Measurements from ENCODE around the gene KRTAP22-2. TPM values are rescaled to one million over a fixed set of nuclear protein-coding genes. Genes with fewer than 3 reads are reported as not detected.

The KRTAP22-2 gene
- total and polyA plus RNA-seq, 2 donors = not detected

DNA sequence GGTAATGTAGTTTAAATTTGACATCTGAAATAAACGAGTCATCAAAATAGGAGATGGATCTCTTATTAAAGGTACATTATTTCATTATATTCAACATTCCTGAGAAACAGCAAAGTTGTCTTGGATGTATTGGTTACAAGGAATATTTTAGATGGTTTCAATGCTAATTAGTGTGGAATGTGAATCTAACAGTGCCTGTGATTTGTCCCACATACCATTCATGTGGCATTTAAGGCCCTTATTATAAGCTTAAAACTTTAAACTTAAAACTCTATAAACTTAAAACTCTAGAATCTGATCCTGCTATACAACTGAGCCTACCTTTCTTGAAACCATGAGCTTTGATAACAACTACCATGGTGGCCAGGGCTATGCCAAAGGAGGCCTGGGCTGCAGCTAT, 10.6 kb upstream of the KRTAP22-2 start, which contains the start of gene KRTAP22-1:
TSS of gene KRTAP22-1 (plus strand) at position 301 of the 400 bp plus-strand sequence.
- no peaks in the 10 kb centered on the region for H3K36me3 ChIP-seq (ENCODE audit: insufficient read depth)
- no peak within 1 kb of the TSS for H3K4me3 ChIP-seq (ENCODE audit: low read depth, low read length)
- no peak for DNase-seq (ENCODE audit: extremely low spot score)
- no peaks in the 10 kb centered on the region for H3K4me1 ChIP-seq (ENCODE audit: insufficient read depth)
- 91% methylated on average over 1 of the region's 1 CpG for WGBS
- no peak within 1 kb of the TSS for H3K27ac ChIP-seq (ENCODE audit: low read depth)

DNA sequence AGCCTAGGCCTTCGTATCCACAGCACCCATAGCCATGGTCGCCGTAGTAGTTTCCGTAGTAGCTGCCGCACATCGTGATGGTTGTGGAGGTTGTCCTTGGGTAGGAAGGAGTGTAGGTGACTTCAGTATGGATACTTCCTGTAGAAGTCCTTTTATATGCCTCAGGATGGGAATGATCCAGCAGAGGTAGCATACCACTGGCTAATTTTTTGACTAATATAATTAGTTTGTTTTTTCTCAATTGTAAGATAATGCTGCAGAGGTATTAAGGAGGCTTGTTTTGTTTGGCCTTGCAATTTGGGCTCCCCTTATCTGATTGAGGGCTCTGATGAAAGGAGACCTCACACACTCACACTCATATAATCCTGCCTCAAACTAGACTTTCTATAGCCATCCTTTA, 8.6 kb upstream of the KRTAP22-2 start, which contains the start of gene KRTAP6-2:
TSS of gene KRTAP6-2 (minus strand) at position 101 of the 400 bp plus-strand sequence. CDS start at position 73, 28 bp downstream.
- Histone ChIP-seq H3K27ac (ENCODE audit: low read depth) (no peak within 1 kb of the TSS), H3K4me1 (ENCODE audit: insufficient read depth) (no peaks in the 10 kb centered on the region), H3K36me3 (ENCODE audit: insufficient read depth) (no peaks in the 10 kb centered on the region), H3K4me3 (ENCODE audit: low read depth, low read length) (no peak within 1 kb of the TSS)
- 96% methylated on average over 6 of the region's 6 CpGs for WGBS
- no peak for DNase-seq (ENCODE audit: extremely low spot score)

DNA sequence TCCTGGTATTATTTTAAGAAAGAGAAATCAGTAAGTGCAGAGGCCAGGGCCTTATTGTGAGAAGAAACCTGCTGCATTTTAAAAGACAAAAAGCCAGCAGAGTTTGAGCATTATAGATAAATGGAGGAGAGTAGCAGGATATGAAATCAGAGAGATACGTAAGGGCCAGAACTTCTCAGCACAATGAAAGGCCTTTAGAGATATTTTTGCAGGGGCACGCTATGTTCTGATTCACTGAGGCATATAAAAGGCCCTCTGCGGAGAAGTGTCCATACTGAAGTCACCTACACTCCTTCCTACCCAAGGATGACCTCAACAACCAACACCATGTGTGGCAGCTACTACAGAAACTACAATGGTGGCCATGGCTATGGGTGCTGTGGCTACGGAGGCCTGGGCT, 1.9 kb upstream of the KRTAP22-2 start, which contains the start of gene KRTAP6-3:
TSS of gene KRTAP6-3 (plus strand) at position 301 of the 400 bp plus-strand sequence. CDS start at position 307, 6 bp downstream.
- no peaks in the 10 kb centered on the region for H3K4me1 ChIP-seq (ENCODE audit: insufficient read depth)
- H3K36me3 ChIP-seq (ENCODE audit: insufficient read depth) = no peaks in the 10 kb centered on the region
- H3K27ac ChIP-seq (ENCODE audit: low read depth) = no peak within 1 kb of the TSS
- WGBS = 93% methylated on average over 4 of the region's 4 CpGs
- H3K4me3 ChIP-seq (ENCODE audit: low read depth, low read length) = no peak within 1 kb of the TSS
- no peak for DNase-seq (ENCODE audit: extremely low spot score)

DNA sequence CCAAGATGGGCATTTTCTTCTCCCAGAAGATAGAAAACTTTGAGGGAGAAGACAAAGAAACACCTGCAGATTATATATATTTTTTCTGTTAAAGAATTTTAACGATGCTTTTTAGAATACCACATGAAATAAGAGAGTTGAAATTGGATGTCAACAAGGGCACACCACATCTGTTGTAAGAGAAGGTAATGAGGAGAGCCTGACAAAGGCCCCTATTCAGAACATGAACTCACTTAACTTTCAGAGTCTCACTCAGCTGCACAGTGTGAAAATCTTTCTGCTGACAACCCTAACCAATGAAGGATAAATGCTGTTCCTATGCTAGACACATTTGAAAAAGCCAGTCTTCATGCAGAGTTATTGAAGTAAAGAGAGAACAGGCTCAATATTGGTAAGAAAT, 7.3 kb downstream of the KRTAP22-2 start:
- Histone ChIP-seq H3K36me3 (ENCODE audit: insufficient read depth) (no peaks in the 10 kb centered on the region), H3K27ac (ENCODE audit: low read depth) (no peak overlapping the region), H3K4me1 (ENCODE audit: insufficient read depth) (no peaks in the 10 kb centered on the region), H3K4me3 (ENCODE audit: low read depth, low read length) (no peak overlapping the region)
- no peak for DNase-seq (ENCODE audit: extremely low spot score)
- WGBS = 83% methylated on average over 1 of the region's 1 CpG

DNA sequence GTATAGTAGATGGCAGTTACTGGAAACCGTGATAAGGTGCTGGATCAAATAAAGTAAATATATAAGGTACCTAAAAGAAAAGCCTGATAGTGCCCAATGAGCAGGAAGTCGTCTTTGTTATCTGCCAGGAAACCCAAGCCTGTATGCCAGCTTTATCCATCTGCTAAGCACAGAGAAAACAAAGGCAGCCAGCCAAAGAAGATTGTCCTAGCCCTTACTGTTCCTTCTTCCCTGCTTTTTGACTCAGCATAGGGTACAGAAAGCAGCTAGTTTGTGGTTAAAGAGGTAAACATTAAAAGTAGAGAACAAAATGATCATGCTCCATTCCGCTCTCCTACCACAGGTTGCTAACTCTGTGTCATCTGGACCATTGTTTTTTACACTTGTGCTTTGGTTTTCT, 10.1 kb downstream of the KRTAP22-2 start:
- Histone ChIP-seq H3K27ac (ENCODE audit: low read depth) (no peak overlapping the region), H3K4me3 (ENCODE audit: low read depth, low read length) (no peak overlapping the region), H3K4me1 (ENCODE audit: insufficient read depth) (no peaks in the 10 kb centered on the region), H3K36me3 (ENCODE audit: insufficient read depth) (no peaks in the 10 kb centered on the region)
- DNase-seq (ENCODE audit: extremely low spot score) = no peak
- WGBS = 59% methylated on average over 3 of the region's 3 CpGs

DNA sequence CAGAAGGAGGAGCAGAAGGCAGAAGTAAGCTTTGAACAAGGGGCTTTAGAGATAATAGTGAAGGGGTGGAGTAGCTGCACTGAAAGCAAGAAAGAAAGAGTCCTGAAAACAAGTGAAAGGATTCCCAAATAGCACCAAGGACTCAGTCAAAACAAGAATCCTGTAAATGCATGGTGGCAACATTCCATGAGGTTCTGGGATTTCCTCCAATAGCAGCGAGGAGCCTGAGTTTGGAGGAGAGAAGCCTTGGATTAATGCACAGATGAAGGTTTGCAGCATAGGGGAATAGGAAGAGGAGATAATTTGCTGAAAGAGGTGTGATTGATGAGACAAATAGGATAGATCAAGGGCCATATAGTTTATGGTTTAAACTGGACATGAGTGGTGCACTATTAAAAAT, 10.9 kb downstream of the KRTAP22-2 start:
- no peaks in the 10 kb centered on the region for H3K36me3 ChIP-seq (ENCODE audit: insufficient read depth)
- H3K4me3 ChIP-seq (ENCODE audit: low read depth, low read length) = no peak overlapping the region
- H3K27ac ChIP-seq (ENCODE audit: low read depth) = no peak overlapping the region
- WGBS = 25% methylated on average over 1 of the region's 1 CpG
- DNase-seq (ENCODE audit: extremely low spot score) = no peak
- no peaks in the 10 kb centered on the region for H3K4me1 ChIP-seq (ENCODE audit: insufficient read depth)

DNA sequence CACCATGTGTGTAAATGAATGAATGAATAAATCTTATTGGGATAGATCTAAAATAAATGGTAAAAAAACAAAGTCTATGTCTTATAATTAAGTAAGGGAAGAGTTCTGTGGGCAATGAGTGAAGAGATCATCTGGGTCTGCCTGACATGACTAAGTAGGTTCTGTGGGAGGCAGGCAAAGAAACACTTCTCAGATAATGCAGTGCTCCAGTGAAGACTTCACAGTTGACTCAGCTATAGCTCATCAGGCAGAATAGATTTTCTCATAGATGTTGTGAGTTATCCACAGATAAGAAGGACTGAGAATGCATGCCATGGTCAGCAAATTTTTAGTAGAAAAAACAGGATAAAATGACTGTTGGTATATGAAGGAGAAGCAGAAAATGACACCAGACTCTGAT, 12.4 kb downstream of the KRTAP22-2 start:
- DNase-seq (ENCODE audit: extremely low spot score) = no peak
- H3K27ac ChIP-seq (ENCODE audit: low read depth) = no peak overlapping the region
- H3K36me3 ChIP-seq (ENCODE audit: insufficient read depth) = no peaks in the 10 kb centered on the region
- no peak overlapping the region for H3K4me3 ChIP-seq (ENCODE audit: low read depth, low read length)
- H3K4me1 ChIP-seq (ENCODE audit: insufficient read depth) = no peaks in the 10 kb centered on the region

DNA sequence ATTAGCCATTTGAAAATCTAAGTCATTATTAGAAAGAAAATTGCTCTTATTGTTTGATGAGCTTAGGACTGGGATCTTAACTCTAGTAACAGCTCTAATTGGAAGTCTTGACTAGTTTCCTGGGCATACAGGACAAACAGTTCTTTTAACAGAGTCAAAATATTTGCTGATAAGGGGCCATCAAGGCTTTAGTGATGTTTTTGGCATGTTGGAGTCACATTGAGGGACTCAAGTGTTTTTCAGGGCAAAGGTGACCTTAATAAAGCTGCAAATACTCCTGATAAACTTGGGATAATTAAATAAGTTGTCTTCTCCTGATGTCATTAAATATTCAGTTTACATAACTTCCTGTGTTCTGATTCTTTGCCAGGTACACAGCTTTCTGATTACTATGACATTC, 22.6 kb downstream of the KRTAP22-2 start:
- H3K4me3 ChIP-seq (ENCODE audit: low read depth, low read length) = no peak overlapping the region
- no peaks in the 10 kb centered on the region for H3K4me1 ChIP-seq (ENCODE audit: insufficient read depth)
- no peak overlapping the region for H3K27ac ChIP-seq (ENCODE audit: low read depth)
- no peaks in the 10 kb centered on the region for H3K36me3 ChIP-seq (ENCODE audit: insufficient read depth)
- DNase-seq (ENCODE audit: extremely low spot score) = no peak

DNA sequence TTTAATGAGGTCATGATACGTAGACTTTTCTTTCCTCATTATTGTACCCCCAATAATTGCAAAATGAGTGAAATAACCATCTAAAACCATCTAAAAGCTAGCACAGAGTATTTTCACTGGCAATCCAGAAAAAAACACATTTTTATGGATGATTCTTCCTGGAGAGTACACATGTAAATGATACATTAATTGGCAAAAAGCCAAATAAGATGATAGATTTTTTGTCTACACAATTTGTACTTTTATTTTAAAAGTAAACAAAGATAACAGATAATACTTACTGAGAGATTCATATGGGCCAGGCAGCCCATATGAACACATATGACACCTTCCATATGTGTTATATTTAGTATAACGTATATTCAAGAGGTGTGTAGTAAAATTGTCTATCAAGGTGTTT, 26.6 kb downstream of the KRTAP22-2 start:
- DNase-seq (ENCODE audit: extremely low spot score) = no peak
- H3K36me3 ChIP-seq (ENCODE audit: insufficient read depth) = no peaks in the 10 kb centered on the region
- no peak overlapping the region for H3K4me3 ChIP-seq (ENCODE audit: low read depth, low read length)
- no peak overlapping the region for H3K27ac ChIP-seq (ENCODE audit: low read depth)
- no peaks in the 10 kb centered on the region for H3K4me1 ChIP-seq (ENCODE audit: insufficient read depth)
- WGBS = 74% methylated on average over 2 of the region's 2 CpGs

DNA sequence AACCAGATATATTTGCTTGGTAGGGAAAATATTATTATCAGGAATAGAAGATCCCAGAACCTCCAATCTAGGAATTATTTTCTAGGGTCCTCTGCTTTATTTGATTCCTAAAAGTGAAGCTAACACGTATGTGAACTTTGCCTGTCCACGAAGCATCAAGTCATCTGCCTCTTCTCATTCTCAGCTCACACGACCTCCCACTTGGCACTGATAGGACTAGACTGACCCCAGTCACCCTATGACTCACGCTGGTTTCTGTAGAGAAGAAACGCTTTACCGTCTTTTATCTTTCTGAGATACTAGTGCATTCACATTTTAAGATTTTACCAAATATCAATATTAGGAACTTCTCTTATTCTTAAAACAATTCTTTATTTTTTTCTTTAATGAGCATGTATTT, 27.1 kb downstream of the KRTAP22-2 start:
- 61% methylated on average over 6 of the region's 6 CpGs for WGBS
- Histone ChIP-seq H3K4me3 (ENCODE audit: low read depth, low read length) (no peak overlapping the region), H3K27ac (ENCODE audit: low read depth) (no peak overlapping the region), H3K36me3 (ENCODE audit: insufficient read depth) (no peaks in the 10 kb centered on the region), H3K4me1 (ENCODE audit: insufficient read depth) (no peaks in the 10 kb centered on the region)
- no peak for DNase-seq (ENCODE audit: extremely low spot score)

DNA sequence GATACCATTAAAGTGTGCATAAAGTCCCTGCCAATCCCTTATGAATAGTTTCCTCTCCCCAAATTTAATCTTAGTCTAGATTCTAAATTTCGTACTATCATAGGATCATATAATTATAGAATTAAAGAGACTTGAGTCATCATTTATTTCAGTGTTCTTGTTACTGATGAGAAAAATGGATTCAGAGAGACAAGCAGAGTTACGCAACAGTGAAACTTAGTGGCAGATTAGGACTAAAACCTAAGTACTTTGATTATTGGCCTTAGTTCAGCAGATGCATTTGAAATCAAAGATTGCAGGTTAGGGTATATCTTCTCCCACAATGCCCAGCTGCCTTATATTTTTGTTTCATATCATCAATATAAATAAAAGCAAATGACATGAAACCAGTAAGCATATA, 28.2 kb downstream of the KRTAP22-2 start:
- WGBS = 73% methylated on average over 2 of the region's 2 CpGs
- no peak for DNase-seq (ENCODE audit: extremely low spot score)
- Histone ChIP-seq H3K36me3 (ENCODE audit: insufficient read depth) (no peaks in the 10 kb centered on the region), H3K4me1 (ENCODE audit: insufficient read depth) (no peaks in the 10 kb centered on the region), H3K4me3 (ENCODE audit: low read depth, low read length) (no peak overlapping the region), H3K27ac (ENCODE audit: low read depth) (no peak overlapping the region)

DNA sequence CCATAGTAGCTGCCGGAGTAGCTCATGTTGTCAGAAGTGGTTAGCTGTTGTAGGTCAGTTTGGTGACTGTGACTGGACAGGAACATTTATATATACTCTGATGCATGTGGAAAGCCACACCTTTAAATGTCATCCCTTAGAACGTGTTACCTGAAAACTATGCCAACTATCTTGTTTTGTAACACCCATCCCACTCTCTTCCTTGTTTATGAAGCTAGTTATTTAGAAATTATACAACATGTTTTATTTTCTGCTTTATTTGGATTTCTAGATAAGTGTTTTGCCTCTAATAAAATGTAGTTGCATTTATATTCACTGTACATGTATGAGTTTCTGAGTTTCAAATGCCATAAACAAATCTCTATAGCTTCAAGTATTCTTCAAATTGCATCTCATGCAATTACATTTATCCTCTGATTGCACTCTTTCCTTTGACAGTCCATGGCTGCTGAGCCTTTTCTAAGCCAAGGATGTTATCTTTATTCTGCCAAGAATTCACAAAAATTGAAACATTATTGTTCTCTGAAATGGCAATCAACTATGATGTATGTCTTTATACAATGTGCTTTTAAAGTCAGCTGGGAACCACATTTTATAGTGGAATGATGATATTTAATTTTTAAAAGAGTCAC, 28.8 kb downstream of the KRTAP22-2 start, which contains the start of gene KRTAP19-7:
TSS of gene KRTAP19-7 (minus strand) at position 51 of the 632 bp plus-strand sequence. CDS start at position 26, 25 bp downstream.
- no peaks in the 10 kb centered on the region for H3K4me1 ChIP-seq (ENCODE audit: insufficient read depth)
- 58% methylated on average over 2 of the region's 2 CpGs for WGBS
- H3K4me3 ChIP-seq (ENCODE audit: low read depth, low read length) = no peak within 1 kb of the TSS
- no peak for DNase-seq (ENCODE audit: extremely low spot score)
- H3K27ac ChIP-seq (ENCODE audit: low read depth) = no peak within 1 kb of the TSS
- no peaks in the 10 kb centered on the region for H3K36me3 ChIP-seq (ENCODE audit: insufficient read depth)

DNA sequence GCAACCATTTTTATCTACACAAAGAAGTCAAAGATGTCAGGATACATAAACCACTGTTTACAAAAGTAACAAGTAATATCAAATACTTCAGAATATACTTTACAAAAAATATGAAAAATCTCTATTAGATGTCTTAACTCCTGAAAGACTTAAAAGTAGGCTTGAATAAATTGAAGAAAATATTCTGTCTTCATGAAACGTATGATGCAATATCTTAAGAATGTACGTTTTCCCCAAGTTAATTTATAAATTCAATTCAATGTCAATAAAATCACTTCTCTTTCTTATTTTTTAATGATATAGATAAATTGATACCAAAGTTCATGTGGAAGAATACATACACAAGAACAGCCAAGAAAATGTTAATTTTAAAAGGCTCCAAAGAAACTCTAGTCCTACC, 35.1 kb downstream of the KRTAP22-2 start:
- DNase-seq (ENCODE audit: extremely low spot score) = no peak

DNA sequence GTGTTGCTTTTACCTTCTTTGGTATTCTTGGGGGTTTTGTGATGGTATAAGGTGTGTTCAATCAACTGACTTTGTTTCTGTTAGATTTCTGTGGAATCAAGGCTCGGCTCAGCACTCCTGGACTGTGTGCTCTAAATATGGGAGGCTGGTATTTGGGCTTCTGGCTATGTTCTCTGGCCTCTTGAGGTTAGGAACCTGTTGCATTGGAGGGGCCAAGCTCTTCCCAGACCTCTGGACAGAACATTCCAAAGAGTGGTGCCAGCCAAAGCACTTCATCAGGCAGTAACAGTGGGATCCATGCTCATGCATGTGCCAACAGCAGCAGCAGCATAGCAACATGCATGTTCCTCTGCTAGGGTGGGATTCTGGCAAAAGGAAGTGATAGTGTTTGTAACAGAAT, 37.4 kb downstream of the KRTAP22-2 start:
- H3K27ac ChIP-seq (ENCODE audit: low read depth) = no peak overlapping the region
- H3K4me1 ChIP-seq (ENCODE audit: insufficient read depth) = no peaks in the 10 kb centered on the region
- DNase-seq (ENCODE audit: extremely low spot score) = no peak
- WGBS = 48% methylated on average over 1 of the region's 1 CpG
- H3K36me3 ChIP-seq (ENCODE audit: insufficient read depth) = no peaks in the 10 kb centered on the region
- H3K4me3 ChIP-seq (ENCODE audit: low read depth, low read length) = no peak overlapping the region

More for the DNA sequence above, 35.1 kb downstream of the KRTAP22-2 start:
- no peak overlapping the region for H3K4me3 ChIP-seq (ENCODE audit: low read depth, low read length)
- WGBS = 61% methylated on average over 2 of the region's 2 CpGs
- no peaks in the 10 kb centered on the region for H3K4me1 ChIP-seq (ENCODE audit: insufficient read depth)
- H3K36me3 ChIP-seq (ENCODE audit: insufficient read depth) = no peaks in the 10 kb centered on the region
- H3K27ac ChIP-seq (ENCODE audit: low read depth) = no peak overlapping the region
